WTC11 (cell line): Measurements from ENCODE around the gene ARHGEF17.

Source experiments
- CREB1 ChIP-seq: sonication (generic); formaldehyde crosslinking; IDR thresholded peaks from 2 replicates; pipeline ENCODE4 v1.8.0; 2023; ENCODE audit warnings: mild to moderate bottlenecking, missing genetic modification reagents
- CREM ChIP-seq: sonication (generic); formaldehyde crosslinking; IDR thresholded peaks from 2 replicates; pipeline ENCODE4 v1.8.1; 2022; ENCODE audit warnings: mild to moderate bottlenecking, missing genetic modification reagents, moderate library complexity
- CTCF ChIP-seq: fragments of 200-600 bp; IDR thresholded peaks from 2 replicates; pipeline ENCODE4 v1.8.0; 2022; ENCODE audit warnings: antibody characterized with exemption
- E2F4 ChIP-seq: sonication (generic); formaldehyde crosslinking; IDR thresholded peaks from 2 replicates; pipeline ENCODE4 v1.8.1; 2022; ENCODE audit warnings: low read depth, mild to moderate bottlenecking, moderate library complexity, missing genetic modification reagents, borderline replicate concordance
- IRF2 ChIP-seq: sonication (generic); formaldehyde crosslinking; IDR thresholded peaks from 2 replicates; pipeline ENCODE4 v1.8.0; 2022; ENCODE audit warnings: low read depth, missing genetic modification reagents, borderline replicate concordance
- NFE2L1 ChIP-seq: sonication (generic); formaldehyde crosslinking; IDR thresholded peaks from 2 replicates; pipeline ENCODE4 v1.8.1; 2023; ENCODE audit warnings: missing genetic modification reagents
- TP53 ChIP-seq: sonication (generic); formaldehyde crosslinking; IDR thresholded peaks from 2 replicates; pipeline ENCODE4 v1.8.1; 2023; ENCODE audit warnings: mild to moderate bottlenecking, missing genetic modification reagents
- TF ChIP-seq, protein P1 (sequence below): fragments of 250-450 bp; sonication (Bioruptor Pico); IDR thresholded peaks from 2 replicates; pipeline ENCODE4 v2.1.2; 2022; ENCODE audit warnings: mild to moderate bottlenecking, moderate library complexity
- TF ChIP-seq, protein P2 (sequence below): sonication (generic); formaldehyde crosslinking; IDR thresholded peaks from 2 replicates; pipeline ENCODE4 v1.8.0; 2022; ENCODE audit warnings: missing genetic modification reagents

- TF ChIP-seq E2F4 (CRISPR knock-in tag), result no peak
- no peak for TF ChIP-seq IRF2 (CRISPR knock-in tag)
- no peak for TF ChIP-seq CREM (CRISPR knock-in tag)
- TF ChIP-seq CREB1 (CRISPR knock-in tag), result no peak
- TF ChIP-seq CTCF, result no peak
- TF ChIP-seq, protein P1, sequence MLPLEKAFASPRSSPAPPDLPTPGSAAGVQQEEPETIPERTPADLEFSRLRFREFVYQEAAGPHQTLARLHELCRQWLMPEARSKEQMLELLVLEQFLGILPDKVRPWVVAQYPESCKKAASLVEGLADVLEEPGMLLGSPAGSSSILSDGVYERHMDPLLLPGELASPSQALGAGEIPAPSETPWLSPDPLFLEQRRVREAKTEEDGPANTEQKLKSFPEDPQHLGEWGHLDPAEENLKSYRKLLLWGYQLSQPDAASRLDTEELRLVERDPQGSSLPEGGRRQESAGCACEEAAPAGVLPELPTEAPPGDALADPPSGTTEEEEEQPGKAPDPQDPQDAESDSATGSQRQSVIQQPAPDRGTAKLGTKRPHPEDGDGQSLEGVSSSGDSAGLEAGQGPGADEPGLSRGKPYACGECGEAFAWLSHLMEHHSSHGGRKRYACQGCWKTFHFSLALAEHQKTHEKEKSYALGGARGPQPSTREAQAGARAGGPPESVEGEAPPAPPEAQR (CRISPR knock-in tag), result no peak
- TF ChIP-seq, protein P2, sequence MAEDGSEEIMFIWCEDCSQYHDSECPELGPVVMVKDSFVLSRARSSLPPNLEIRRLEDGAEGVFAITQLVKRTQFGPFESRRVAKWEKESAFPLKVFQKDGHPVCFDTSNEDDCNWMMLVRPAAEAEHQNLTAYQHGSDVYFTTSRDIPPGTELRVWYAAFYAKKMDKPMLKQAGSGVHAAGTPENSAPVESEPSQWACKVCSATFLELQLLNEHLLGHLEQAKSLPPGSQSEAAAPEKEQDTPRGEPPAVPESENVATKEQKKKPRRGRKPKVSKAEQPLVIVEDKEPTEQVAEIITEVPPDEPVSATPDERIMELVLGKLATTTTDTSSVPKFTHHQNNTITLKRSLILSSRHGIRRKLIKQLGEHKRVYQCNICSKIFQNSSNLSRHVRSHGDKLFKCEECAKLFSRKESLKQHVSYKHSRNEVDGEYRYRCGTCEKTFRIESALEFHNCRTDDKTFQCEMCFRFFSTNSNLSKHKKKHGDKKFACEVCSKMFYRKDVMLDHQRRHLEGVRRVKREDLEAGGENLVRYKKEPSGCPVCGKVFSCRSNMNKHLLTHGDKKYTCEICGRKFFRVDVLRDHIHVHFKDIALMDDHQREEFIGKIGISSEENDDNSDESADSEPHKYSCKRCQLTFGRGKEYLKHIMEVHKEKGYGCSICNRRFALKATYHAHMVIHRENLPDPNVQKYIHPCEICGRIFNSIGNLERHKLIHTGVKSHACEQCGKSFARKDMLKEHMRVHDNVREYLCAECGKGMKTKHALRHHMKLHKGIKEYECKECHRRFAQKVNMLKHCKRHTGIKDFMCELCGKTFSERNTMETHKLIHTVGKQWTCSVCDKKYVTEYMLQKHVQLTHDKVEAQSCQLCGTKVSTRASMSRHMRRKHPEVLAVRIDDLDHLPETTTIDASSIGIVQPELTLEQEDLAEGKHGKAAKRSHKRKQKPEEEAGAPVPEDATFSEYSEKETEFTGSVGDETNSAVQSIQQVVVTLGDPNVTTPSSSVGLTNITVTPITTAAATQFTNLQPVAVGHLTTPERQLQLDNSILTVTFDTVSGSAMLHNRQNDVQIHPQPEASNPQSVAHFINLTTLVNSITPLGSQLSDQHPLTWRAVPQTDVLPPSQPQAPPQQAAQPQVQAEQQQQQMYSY (CRISPR knock-in tag), result no peak
- no peak for TF ChIP-seq TP53
- no peak for TF ChIP-seq NFE2L1 (CRISPR knock-in tag)
These were observed 38.5 kb upstream of the ARHGEF17 start for GRCh38 chr11:73269459-73270015.
